Stimulated activated CD4-positive, alpha-beta T cell treated with anti-CD3 and anti-CD28 coated beads, Interleukin-1b, Interleukin-23, amount 100 ng/mL, for 48 hours (primary cell): ENCODE measurements around the gene C1R.
"Not testable (repeated sequence)": the region's sequence is repeated elsewhere in the genome, so short reads cannot be mapped to it uniquely, and the experiment has no call there.

Experiments
- DNase-seq: peaks from one replicate; pipeline ENCODE4 v3.0.0-alpha.2; 2020

C1R gene

DNA sequence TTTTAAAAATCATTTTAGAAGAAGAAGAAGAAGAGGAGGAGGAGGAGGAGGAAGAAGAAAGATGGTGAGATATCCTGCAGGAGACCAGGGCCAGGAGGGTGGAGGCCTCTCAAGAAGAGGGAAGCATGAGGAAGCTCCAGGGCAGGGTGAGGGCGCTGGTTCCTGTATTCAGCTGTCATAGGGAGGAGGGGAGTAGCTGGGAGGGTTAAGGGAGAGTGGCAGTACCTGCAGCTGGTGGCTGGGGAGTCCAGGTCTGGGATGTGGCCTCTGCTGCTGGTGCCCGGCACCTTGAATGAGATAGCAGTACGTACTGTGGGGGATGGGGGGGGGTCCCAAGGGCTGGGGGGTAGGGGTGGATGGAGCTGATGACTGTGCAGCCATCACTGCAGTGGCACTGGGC lies 26.6 kb upstream of the C1R start:
- no peak for DNase-seq

DNA sequence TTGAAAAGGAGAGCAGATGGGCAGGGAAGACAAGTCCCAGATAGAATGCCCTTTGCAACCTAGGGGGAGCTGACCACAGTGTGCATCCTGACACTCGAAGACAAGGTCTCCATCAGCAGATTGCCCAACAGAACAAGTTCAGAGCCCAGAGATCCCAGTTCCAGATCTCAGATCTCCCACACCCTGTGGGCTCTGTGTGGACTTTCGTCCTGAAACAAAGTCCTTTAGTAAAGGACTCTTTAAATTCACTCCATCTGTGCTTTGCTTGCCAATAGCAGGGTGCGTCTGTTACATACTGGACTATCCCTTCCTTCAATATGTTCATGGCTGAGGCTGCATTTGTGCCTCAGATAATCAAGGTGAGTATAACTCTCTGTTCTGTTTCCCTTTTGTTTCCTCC lies 25.4 kb upstream of the C1R start:
- no peak for DNase-seq

DNA sequence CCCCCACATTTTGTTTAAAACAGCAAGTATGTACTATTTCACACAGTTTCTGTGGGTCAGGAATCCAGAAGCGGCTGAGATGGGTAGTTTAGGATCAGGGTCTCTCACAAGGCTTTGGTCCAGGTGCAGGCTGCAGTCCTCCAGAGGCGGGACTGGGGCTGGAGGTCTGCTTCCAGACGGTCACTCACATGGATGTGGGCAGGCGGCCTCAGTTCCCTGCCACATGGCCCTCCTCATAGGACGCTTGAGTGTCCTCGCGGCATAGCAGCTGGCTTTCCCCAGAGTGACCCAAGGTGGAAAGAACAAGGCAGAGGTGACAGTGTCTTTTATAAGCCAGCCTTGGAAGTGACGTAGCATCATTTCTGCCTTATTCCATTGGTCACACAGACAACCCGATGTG lies 24.7 kb upstream of the C1R start:
- no peak for DNase-seq

DNA sequence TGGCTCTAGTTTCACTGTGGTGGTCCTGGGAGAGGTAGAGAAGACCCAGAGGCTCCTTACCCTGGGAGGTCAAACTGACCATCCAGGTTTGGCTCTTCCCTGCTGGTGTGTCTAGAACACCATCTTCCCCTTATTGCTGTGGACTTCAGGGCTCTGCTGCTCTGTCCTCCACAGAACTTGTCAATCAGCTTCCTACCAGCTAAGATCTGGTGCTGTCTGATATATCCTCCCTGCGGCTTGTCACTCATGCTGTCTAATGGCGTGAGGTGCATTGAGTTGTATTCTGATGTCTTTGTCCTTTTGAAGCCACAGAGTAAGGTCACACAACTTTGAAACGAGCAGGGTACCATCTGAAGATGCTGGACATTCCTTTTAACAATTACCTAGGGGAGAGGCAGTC lies 24.0 kb upstream of the C1R start:
- DNase-seq, result no peak

DNA sequence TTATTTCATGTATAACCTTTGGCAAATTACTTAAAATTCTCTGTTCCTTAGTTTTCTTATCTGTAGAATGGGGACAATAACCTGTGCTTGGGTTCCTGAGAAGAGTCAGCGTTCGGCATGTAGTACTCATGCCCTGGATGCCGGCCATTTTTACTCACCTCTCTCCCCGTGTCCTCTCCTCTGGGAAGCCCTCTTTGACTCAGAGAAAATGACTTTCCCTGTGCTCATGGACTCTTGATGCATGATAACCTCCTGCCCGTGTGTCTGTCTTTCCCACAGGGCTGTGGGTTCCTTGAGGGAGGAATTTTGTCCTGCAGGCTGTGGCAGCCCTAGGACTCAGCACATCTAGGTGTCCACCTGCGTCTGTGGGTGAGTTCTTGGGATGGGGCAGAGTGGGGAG lies 22.6 kb upstream of the C1R start:
- DNase-seq, result no peak

DNA sequence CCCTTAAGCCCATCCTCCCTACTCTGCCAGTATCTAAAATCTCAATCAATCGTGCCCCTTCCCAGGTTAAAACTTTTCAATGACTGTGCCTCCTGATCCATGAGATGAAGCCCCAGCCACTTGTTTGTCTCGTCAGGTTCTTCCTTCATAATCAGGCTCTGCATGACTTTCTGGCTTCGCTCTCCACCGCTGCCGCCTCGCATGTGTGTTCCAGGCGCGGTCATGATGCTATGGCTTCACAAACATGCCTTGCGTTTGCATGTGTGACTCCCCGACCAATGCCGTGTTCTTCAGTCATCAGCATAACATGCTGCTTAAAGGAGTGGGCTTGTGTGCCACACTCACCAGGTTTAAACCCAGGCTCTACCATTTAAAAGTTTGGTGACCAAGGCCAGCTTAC lies 21.8 kb upstream of the C1R start:
- no peak for DNase-seq

DNA sequence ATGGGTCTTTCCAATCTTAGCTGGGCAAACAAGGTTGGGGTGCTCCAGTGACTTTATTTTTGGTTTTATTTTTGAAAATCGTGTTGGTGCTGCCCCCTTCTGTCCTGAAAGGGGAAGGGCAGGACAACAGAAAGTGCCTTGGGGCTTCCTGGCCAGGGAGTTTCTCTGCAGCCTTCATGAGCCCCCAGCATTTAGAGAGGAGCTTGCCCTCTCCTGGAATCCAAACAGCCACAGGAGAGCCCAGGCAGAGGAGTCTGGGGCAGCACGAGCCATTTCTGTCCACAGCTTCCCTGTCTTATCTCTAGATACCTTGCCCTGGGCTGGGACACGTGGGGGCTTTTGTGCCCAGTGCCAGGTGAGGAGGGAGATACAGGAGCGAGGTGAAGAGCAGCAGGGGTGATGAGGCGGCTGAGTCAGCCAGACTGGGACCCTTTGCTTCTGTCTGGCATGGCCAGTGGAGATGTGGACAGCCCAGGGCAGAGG lies 21.2 kb upstream of the C1R start:
- no peak for DNase-seq

DNA sequence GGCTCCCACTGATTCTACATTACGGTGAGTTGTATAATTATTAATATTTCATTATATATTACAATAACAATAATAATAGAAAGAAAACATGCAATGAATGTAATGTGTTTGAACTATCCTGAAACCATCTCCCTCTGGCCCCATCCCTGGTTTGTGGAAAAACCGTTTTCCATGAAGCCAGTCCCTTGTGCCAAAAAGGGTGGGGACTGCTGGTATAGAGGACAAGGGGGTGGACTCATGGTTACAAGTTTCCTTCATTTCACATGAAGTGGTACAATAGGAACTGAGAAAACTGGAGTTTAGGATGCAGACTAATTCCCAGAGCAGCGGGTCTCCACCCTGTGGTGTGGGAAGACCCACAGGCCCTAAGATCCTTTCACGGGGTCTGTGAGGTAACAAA lies 19.8 kb upstream of the C1R start:
- DNase-seq, result no peak

DNA sequence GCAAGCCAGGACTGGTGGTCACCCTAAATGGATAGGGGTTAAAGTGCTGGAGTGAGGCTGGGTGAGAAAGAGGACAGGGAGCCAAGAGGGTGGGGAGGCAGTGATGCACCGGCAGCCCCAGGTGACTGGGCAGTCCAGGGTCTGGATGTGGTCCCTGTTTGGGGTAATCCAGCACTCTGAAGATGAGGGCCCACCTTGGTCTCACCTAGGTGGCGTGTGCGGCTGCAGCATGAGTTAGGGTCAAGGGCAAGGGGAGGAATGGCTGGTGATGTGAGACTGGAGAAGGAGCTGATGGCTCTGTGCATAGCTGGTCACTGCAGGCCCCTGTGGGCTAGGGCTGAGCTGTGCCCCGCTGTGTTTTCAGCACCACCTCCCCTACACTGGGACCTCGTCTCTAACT lies 18.4 kb upstream of the C1R start:
- DNase-seq, result no peak

DNA sequence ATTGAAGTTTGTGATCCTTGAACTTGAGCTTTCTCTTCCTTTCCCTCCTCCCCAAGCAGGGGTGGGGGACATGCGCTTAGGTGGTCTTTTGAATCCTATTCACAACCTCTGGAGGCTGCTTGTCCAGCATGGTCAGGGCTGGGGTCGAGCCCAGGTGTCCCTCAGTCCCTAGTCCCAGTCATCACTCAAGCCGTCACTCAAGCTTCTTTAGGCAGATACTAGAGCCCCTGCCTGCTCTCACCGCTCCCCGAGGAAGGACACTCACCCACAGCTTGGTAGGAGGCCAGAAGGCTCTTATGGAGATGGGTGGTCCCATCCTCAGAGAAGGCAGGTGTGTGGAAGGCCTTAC lies 17.3 kb upstream of the C1R start:
- no peak for DNase-seq

DNA sequence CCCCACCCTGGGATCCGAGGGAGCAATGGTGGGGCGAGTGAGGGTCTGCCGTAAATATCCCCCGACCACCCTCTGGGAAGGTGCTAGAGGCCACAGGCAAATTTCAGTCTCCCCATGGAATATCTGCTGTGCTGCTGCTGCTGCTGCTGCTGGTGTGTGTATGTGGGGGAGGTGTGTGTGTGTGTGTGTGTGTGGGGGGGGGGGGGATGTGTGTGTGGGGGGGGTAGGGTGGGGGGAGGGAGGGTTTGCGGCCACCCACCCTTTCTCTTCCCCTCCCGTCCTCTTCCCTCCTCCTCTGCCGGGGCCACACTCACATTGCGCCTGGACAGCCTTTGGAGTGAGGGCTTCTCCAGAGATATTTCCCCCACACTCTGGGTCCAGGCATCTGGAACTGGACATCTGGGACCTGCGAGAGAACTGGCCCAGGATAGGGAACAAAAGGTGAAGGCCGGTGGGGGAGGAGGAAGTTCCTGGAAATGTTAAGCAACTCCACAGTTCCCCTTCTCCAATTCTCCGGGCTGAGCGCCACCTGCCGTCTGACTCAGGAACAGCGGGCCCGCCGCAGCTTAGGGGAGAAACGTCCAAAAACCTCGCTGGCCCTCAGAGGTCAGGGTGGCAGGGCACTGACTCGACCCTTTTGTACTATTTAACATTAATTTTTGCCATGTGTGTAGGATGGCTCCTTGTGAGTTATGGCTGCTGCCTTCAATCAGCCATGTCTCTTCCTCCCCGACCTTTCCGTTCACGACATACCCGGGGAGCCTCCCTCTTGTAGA lies 16.7 kb upstream of the C1R start, which contains the start of gene C1RL:
Gene C1RL, minus strand, starts transcription at position 419 of the 776 bp plus-strand sequence. Its CDS starts 34 bp downstream, at position 385.
- peak; percentile 79 for DNase-seq

DNA sequence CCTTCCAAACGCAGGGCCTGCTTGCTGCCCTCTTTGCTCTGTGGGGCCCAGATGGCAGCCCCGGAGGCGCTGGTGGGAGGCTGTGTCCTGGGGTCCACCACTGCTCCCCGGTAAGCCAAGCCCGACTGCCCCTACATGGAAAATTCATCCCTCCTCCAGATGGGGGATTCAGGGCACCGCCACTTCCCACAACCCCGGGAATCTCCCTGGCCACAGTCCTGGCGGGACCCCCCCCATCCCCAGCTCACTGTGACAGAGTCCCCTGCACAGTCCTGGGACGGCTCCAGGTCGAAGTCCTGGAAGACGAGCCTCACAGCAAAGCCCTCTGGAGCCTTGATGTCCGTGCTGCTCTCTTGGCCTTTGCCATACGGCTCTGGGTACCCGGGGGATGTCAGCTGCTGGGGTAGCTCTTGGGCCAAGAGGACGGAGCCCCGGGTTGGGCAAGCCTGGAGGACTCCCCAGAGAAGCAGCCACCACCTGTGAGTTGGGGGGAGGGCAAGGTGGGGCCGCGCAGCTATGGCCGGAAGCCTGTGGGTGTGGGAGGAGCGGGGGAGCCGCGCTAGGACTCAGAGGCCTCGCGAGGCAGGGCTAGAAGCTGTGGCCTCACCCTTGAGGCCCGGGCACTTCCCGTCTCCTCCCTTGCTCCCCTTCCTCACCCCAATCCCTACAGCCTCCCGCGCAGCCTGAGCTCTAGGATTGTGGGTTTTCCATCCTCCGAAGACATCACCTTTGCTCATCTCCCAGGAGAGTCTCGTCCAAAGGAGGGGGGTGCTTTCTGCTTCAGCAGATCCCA lies 16.0 kb upstream of the C1R start:
- peak; percentile 84 for DNase-seq

DNA sequence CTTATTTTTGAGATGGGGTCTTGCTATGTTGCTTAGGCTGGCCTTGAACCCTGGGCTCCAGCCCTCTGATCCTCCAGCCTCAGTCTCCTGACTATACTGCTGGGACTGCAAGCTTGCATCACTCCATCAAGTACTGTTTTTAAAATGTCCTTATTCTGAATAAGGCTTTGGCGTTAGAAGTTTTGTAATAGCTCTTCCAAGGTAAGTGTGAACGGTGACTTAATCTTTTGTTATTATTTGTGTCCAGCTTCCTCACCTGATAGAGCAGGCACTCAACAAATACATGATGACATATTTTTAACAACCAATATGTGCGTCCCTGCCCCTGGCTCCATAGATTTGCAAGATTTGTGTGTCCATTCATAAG lies 15.4 kb upstream of the C1R start:
- no peak for DNase-seq

DNA sequence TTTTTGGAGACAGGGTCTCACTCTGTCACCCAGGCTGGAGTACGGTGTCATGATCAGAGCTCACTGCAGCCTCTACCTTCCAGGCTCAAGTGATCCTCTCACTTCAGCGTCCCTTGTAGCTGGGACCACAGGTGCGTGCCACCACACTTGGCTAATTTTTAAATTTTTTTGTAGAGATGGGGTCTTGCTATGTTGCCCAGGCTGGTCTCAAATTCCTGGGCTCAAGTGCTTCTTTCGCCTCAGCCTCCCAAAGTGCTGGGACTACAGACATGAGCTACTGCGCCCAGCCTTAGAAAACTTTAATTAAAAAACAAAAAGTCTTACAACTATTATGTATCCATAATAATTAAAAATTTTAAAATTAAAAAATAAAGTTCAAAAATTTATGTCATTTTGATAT lies 14.9 kb upstream of the C1R start:
- not testable (repeated sequence) for DNase-seq

DNA sequence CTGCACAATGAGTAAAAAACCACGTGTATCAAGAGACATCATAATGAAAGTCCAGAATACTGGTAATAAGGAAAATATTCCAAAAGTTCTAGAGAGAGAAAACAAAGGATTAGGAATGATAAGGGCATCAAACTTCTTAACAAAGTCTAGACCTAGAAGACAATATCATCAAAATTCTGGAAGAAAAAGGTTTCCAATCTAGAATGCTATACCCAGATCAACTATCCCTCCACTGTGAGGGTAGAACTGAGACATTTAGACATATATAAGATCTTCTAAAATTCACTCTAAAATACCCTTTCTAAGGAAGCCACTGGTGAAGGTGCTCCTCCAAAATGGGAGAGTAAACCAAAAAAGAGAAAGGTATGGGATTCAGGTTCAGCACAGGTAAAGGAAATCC lies 13.8 kb upstream of the C1R start:
- DNase-seq, result no peak

DNA sequence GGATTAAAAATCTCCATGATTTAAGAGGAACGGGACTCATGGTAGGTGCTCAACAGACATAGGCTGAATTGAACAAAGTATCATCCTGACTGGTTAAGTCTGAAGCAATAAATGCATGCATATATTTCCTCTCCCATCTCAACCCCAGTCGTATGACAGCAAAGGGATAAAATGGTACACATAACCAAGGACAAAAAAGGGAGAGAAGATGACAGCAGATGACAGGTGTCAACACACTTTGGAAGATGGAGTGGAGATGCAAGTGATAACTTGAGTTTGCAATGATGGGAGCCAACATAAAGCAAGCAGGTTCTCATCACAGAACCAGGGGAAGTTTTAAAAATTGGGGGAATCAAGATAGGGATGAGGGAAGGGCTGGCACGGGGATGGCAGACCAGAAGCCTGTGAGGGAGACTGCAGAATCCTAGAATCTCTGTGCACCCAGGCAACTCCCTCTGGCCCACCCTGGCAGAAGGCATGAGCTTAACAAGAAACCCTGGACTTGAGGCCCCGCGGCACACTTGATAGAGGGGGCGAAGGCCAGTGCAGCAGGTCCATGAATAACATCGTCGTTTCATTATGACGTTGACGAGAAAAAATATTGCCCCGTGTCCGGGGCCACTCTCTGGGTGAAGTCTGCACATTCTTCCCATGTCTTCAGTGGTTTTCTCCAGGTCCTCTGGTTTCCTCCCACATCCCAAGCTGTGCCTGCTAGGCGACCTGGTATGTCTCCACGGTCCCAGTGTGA lies 11.8 kb upstream of the C1R start:
- no peak for DNase-seq

DNA sequence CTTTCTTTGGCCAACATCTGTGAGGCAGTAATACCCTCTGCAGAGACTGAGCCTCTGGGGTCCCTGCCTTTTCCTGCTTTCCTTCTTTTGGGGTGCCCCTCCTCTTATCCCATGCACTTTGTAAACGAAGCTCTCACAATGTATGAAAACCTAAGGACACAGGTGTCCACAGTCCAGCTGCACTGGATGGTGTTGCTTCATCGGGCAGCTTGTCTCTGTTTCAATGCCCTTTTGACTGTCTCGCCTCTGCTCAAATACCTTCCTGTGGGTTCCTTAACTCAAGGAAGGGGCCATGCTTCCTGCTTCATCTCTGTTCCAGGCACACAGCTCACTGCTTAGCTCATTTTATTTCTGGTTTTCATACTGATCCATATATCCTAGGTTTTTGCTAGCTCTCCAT lies 10.3 kb upstream of the C1R start:
- DNase-seq, result no peak

DNA sequence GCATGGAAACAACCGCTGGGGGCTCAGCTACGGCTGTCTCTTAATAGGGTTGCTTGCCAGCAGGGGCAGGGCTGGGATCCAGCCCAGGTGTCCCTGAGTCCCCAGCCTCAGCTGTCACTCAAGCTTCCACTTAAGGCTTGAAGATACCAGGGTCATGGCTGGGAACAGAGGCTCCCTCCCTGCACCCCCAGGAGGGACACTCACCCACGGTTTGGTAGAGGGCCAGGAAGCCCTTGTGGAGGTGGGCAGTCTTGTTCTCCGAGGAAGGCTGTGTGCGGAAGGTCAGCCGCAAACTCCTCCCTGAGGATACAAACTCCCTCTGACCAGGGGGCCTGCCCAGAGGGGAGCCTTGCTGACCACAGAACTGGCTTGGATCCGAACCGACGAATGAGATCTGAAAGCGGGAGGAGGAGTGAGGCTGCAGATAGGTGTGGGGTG lies 9.5 kb upstream of the C1R start:
- no peak for DNase-seq

DNA sequence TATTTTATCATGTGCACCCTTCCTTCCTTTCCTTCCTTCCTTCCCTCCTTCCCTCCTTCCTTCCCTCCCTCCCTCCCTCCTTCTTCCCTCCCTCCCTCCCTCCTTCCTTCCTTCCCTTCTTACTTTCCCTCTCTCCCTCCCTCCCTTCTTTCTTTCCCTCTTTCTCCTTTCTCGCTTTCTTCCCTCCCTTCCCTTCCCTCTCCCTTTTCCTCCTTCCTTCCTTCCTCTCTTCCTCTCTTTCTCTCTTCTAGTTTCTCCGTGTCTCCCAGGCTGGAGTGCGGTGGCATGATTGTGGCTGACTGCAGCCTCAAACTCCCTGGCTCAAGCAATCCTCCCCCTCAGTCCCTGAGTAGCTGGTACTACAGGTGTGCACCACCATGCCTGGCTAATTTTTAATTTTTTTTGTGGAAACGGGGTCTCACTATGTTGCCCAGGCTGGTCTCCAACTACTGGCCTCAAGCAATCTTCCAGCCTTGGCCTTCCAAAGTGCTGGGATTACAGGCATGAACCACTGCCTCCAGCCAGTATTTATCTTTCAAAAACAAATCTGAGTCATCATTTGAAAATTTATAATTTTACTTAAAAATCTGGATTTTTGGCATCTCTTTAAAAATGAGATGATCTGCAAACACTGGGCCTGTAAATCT lies 8.9 kb upstream of the C1R start:
- DNase-seq, result no peak

DNA sequence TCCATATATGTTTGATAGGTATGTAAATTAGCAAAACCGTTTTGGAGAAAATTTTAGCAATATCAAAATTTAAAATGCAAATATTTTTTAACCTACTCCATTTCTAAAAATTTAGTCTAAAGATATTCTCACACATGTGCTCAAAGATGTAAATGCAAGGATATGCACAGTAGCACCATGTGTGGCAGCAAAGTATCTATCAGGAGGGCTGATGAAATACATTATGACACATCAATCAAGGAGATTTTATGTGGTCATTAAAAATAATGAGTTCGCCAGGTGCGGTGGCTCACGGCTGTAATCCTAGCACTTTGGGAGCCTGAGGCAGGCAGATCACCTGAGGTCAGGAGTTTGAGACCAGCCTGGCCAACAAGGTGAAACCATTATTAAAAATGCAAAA lies 8.0 kb upstream of the C1R start:
- no peak for DNase-seq

DNA sequence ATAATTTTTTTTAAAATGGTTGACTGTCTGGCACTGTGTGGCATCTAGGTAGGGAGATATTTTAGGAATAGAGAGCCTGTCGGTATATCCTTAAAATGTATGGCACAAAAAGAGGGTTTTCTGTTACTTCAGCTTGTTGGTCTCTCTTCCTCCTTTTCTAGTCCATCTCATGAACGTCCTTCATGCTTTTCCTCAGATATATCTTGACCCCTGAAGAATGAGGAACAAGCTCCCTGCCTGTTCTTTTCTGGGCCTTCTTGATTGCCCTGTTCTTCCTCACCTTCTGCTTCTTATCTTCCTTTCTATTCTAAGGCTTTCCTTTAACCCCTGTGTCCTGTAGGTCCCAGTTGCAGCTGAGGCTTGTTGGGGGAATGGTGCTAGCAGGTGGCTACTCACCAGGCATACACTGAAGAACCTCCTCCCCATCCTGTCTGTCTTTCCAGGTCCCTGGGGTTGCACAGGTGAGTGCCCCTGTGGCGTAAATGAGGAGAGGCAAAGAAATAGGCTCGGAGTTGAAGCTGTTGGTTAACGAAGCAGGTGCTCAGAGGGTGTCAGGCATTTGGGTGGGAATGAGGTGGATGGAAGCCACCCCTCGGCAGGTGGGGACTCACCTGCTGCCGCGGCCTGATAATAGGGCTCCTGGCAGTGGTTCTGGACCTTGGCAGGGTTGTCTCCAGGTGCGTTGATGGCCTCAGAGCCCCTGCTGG lies 7.2 kb upstream of the C1R start:
- no peak for DNase-seq

DNA sequence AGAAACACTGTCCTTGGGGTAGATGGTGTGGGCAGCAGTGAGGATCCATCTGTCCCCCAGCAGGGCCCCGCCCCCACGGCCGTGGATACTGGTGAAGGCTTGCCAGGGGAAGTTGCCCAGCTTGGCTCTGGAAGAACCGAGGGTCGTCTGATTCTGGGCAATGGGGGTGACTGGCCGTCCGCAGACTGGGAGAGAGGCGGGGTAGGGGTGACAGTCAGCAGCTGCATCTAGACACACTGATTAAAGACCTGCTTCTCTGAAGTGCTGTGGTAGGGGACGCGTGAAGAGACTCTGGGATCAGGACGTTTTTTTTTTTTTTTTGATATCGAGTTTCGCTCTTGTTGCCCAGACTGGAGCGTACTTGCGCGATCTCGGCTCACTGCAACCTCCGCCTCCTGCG lies 4.7 kb upstream of the C1R start:
- DNase-seq, result no peak
